ENCODE data around the gene SAMD4B.
"Not testable (repeated sequence)": the region's sequence is repeated elsewhere in the genome, so short reads cannot be mapped to it uniquely, and the experiment has no call there.

SAMD4B gene

GRCh38 chr19:39341719-39342604, at the start of gene SAMD4B:
Gene SAMD4B (plus strand): TSS chr19:39342421. CDS start chr19:39356894, 14,473 bp downstream.
- peak; percentile 99 for DNase-seq

GRCh38 chr19:39293394-39293793, 48.8 kb upstream of the SAMD4B start:
- DNase-seq, result no peak

- DNase-seq, result no peak
Observed at GRCh38 chr19:39296055-39296645, 46.1 kb upstream of the SAMD4B start, which contains the start of gene IFNL1. Gene IFNL1 (plus strand): TSS chr19:39296407. CDS start chr19:39296422, 15 bp downstream.

GRCh38 chr19:39296906-39297305, 45.3 kb upstream of the SAMD4B start:
- DNase-seq, result no peak

GRCh38 chr19:39297931-39298634, 44.1 kb upstream of the SAMD4B start:
- DNase-seq, result peak; percentile 14 to 17

GRCh38 chr19:39299404-39299803, 42.8 kb upstream of the SAMD4B start:
- no peak for DNase-seq

- no peak for DNase-seq
Observed at GRCh38 chr19:39299832-39300231, 42.4 kb upstream of the SAMD4B start.

- DNase-seq, result no peak
Observed at GRCh38 chr19:39301021-39301420, 41.2 kb upstream of the SAMD4B start.

GRCh38 chr19:39301562-39301961, 40.7 kb upstream of the SAMD4B start:
- no peak for DNase-seq

- DNase-seq, result no peak
Observed at GRCh38 chr19:39303373-39304184, 38.6 kb upstream of the SAMD4B start.

GRCh38 chr19:39304185-39304513, 38.1 kb upstream of the SAMD4B start:
- no peak for DNase-seq

GRCh38 chr19:39304701-39305571, 37.3 kb upstream of the SAMD4B start:
- DNase-seq, result no peak

GRCh38 chr19:39306075-39306474, 36.1 kb upstream of the SAMD4B start:
- DNase-seq, result no peak

GRCh38 chr19:39307046-39307821, 35.0 kb upstream of the SAMD4B start:
- DNase-seq, result no peak

GRCh38 chr19:39307822-39308530, 34.2 kb upstream of the SAMD4B start:
- DNase-seq, result no peak

- DNase-seq, result no peak
Observed at GRCh38 chr19:39308531-39309304, 33.5 kb upstream of the SAMD4B start.

GRCh38 chr19:39309305-39309670, 32.9 kb upstream of the SAMD4B start:
- DNase-seq, result not testable (repeated sequence)

GRCh38 chr19:39310558-39311311, 31.5 kb upstream of the SAMD4B start:
- no peak for DNase-seq
